Upper lobe of left lung (tissue), 6 donors: ENCODE measurements around the gene HOXA7. TPM values are rescaled to one million over a fixed set of nuclear protein-coding genes. Genes with fewer than 3 reads are reported as not detected.

Experiments used
- ATAC-seq, 2 donors: fragments of 200-7000 bp; cut with Tn5 transposase; one replicate each; pipeline ENCODE4 v1.9.1; 2022; ENCODE audit warnings: mild to moderate bottlenecking in 2 of 2, moderate library complexity in 2 of 2; ENCODE audit not compliant: low FRiP score in 2 of 2
- DNase-seq, 2 donors: peaks; one replicate each; pipeline ENCODE4 v3.0.0-alpha.2; 2019 to 2020
- H3K27ac ChIP-seq, 4 donors: fragments of 200-600 bp; sonication (generic); one replicate each; pipeline ENCODE4 v1.5.1; 2016 to 2019
- H3K27me3 ChIP-seq, 4 donors: fragments of 200-600 bp; sonication (generic); one replicate each; pipeline ENCODE4 v1.5.1; 2017 to 2019
- H3K36me3 ChIP-seq, 4 donors: fragments of 200-600 bp; sonication (generic); one replicate each; pipeline ENCODE4 v1.5.1; 2016 to 2019
- H3K4me1 ChIP-seq, 4 donors: fragments of 200-600 bp; sonication (generic); one replicate each; pipeline ENCODE4 v1.5.1; 2018 to 2019
- H3K4me3 ChIP-seq, 4 donors: fragments of 200-600 bp; sonication (generic); one replicate each; pipeline ENCODE4 v1.5.1; 2017 to 2019; ENCODE audit warnings: mild to moderate bottlenecking in 2 of 4, moderate library complexity in 1 of 4
- H3K9me3 ChIP-seq, 4 donors: fragments of 200-600 bp; sonication (generic); one replicate each; pipeline ENCODE4 v1.5.1; 2018 to 2019
- EP300 ChIP-seq, 4 donors: sonication (generic); formaldehyde crosslinking; IDR thresholded peaks; one replicate each; pipeline ENCODE4 v1.5.1; 2017; ENCODE audit warnings: antibody characterized with exemption in 4 of 4, control low read depth in 2 of 4
- POLR2A ChIP-seq, 4 donors: fragments of 450-650 bp; IDR thresholded peaks; one replicate each; pipeline ENCODE4 v1.5.1; 2016 to 2017; ENCODE audit warnings: antibody characterized with exemption in 4 of 4, mild to moderate bottlenecking in 2 of 4
- POLR2AphosphoS5 ChIP-seq, 2 donors: sonication (generic); formaldehyde crosslinking; IDR thresholded peaks; one replicate each; pipeline ENCODE4 v1.5.1; 2017; ENCODE audit warnings: antibody characterized with exemption in 2 of 2
- WGBS, 2 donors: methylation state at CpG; one replicate each; pipeline ENCODE4 v1.1.5; 2017 to 2018; 5-methylcytosine and 5-hydroxymethylcytosine counted together
- total RNA-seq, 6 donors: library from RNA; depleted of rRNA in 4 of 6; stranded (reverse); fragments of >200 nt in 4 of 6; gene quantifications; one replicate each; pipeline versions ENCODE4 v1.1.0 to v1.2.1, GENCODE V29; 2016 to 2021
- TF ChIP-seq, protein P1 (sequence below), 6 experiments: fragments of 450-650 bp in 4 of 6; fragments of 200-600 bp in 2 of 6; sonication (generic) in 2 of 6; IDR thresholded peaks; one replicate each; pipeline ENCODE4 v1.5.1; 2016 to 2019; ENCODE audit warnings: antibody characterized with exemption in 6 of 6
- donor health status: DM: no; HTN: no; CAD: no; lungs with moderate emphysema.
- donor health status: DM: no; HTN: yes; CAD: no; lungs with severe emphysema.

Gene HOXA7
- total RNA-seq, 6 donors from 2014 or later, result 0.46 to 3.3 (median 2.5) TPM; not detected in 2

GRCh38 chr7:27132214-27132613 is 24.3 kb downstream of the HOXA7 start:
- peaks cover 0 to 13% (median 0%) of the 10 kb centered on the region in 4 donors for H3K27me3 ChIP-seq
- WGBS, 2 donors, result 62 to 67% methylated on average over 2 of the region's 2 CpGs
- H3K27ac ChIP-seq, result peak overlapping the region in 1 of 4 donors; percentile 91
- no peaks in the 10 kb centered on the region for H3K9me3 ChIP-seq
- ATAC-seq, result no peak
- H3K36me3 ChIP-seq, result no peaks in the 10 kb centered on the region
- peaks cover 30 to 58% (median 37%) of the 10 kb centered on the region in 4 donors for H3K4me1 ChIP-seq
- no peak overlapping the region for H3K4me3 ChIP-seq
- no peak for TF ChIP-seq POLR2AphosphoS5 (IDR thresholded peaks at IDR 0.05)
- TF ChIP-seq, protein P1, sequence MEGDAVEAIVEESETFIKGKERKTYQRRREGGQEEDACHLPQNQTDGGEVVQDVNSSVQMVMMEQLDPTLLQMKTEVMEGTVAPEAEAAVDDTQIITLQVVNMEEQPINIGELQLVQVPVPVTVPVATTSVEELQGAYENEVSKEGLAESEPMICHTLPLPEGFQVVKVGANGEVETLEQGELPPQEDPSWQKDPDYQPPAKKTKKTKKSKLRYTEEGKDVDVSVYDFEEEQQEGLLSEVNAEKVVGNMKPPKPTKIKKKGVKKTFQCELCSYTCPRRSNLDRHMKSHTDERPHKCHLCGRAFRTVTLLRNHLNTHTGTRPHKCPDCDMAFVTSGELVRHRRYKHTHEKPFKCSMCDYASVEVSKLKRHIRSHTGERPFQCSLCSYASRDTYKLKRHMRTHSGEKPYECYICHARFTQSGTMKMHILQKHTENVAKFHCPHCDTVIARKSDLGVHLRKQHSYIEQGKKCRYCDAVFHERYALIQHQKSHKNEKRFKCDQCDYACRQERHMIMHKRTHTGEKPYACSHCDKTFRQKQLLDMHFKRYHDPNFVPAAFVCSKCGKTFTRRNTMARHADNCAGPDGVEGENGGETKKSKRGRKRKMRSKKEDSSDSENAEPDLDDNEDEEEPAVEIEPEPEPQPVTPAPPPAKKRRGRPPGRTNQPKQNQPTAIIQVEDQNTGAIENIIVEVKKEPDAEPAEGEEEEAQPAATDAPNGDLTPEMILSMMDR (IDR thresholded peaks at IDR 0.05), result no peak
- no peak for TF ChIP-seq POLR2A (IDR thresholded peaks at IDR 0.05)
- no peak for TF ChIP-seq EP300 (IDR thresholded peaks at IDR 0.05)
- DNase-seq, result no peak

- peaks cover 27 to 54% (median 34%) of the 10 kb centered on the region in 4 donors for H3K4me1 ChIP-seq
- 33 to 47% methylated on average over 12 of the region's 12 CpGs for WGBS, 2 donors
- TF ChIP-seq POLR2A (IDR thresholded peaks at IDR 0.05), result no peak
- TF ChIP-seq POLR2AphosphoS5 (IDR thresholded peaks at IDR 0.05), result no peak
- TF ChIP-seq, protein P1 (IDR thresholded peaks at IDR 0.05), result no peak
- TF ChIP-seq EP300 (IDR thresholded peaks at IDR 0.05), result no peak
These were observed 25.1 kb downstream of the HOXA7 start for GRCh38 chr7:27131390-27131819.

DNA sequence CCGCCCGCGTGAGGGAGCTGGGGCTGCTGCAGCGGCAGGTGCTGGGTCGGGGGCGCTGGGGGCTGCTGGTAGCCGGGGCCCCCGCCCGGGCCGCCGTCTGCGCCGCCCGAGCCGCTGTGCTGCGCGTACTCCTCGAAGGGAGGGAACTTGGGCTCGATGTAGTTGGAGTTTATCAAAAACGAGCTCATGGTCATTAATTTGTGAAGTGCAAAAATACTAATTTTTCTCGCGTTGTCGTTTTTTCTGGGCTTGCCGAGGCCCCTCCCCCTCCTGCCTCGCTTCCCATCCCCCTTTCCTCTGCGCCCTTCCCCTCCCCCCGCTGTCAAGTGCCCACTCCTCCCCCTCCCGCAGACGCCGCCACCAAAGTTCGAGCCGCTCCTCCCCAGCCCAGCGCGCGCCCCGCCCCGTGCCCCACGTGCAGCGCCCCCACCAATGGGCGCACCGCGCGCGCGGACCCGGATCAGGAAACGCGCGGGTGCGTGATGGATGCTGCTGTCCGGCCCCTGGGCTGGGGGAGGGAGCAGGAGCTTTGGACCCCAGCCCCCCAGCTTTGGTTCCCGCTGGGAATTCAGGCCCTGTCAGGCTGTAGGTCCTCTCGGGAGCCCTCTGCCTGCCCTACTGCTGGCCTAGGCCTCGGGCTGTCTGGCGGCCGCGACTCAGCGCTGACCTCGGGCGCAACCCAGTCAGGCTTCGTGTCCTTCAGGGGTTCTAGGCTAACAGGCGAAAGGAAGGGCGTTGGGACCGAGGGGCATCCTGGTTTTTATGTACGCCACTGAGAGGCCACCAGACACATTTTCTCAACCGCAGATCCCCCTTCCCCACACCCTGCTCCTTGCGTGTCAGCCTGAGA is 25.7 kb downstream of the HOXA7 start, which contains the start of gene HOXA4:
TSS of gene HOXA4 (minus strand) at position 218 of the 850 bp plus-strand sequence. CDS start at position 194, 24 bp downstream.
- Histone ChIP-seq H3K27ac (peak within 1 kb of the TSS; percentile 87 to 97 (median 90)), H3K4me3 (peak within 1 kb of the TSS; percentile 50 to 72 (median 70)), H3K27me3 (peaks cover 0 to 13% (median 0%) of the 10 kb centered on the region in 4 donors), H3K36me3 (no peaks in the 10 kb centered on the region), H3K4me1 (peaks cover 27 to 54% (median 33%) of the 10 kb centered on the region in 4 donors), H3K9me3 (no peaks in the 10 kb centered on the region)
- DNase-seq, result peak; percentile 83 to 98
- ATAC-seq, result peak; percentile 88 to 98
- TF ChIP-seq POLR2A (IDR thresholded peaks at IDR 0.05), result peak in 2 of 4 donors; percentile 17 to 77
- peak; percentile 78 to 87 for TF ChIP-seq POLR2AphosphoS5 (IDR thresholded peaks at IDR 0.05)
- TF ChIP-seq EP300 (IDR thresholded peaks at IDR 0.05), result no peak
- WGBS, 2 donors, result 31 to 53% methylated on average over 43 to 44 of the region's 67 CpGs

More at GRCh38 chr7:27131390-27131819, 25.1 kb downstream of the HOXA7 start:
- peak overlapping the region in 3 of 4 donors; percentile 68 to 72 (median 71) for H3K4me3 ChIP-seq
- DNase-seq, result no peak
- no peaks in the 10 kb centered on the region for H3K36me3 ChIP-seq
- H3K27ac ChIP-seq, result peak overlapping the region; percentile 87 to 97 (median 89)
- H3K27me3 ChIP-seq, result peaks cover 0 to 13% (median 0%) of the 10 kb centered on the region in 4 donors
- no peaks in the 10 kb centered on the region for H3K9me3 ChIP-seq
- ATAC-seq, result no peak

- Histone ChIP-seq H3K27me3 (peaks cover 0 to 13% (median 0%) of the 10 kb centered on the region in 4 donors), H3K4me3 (peak overlapping the region; percentile 50 to 72 (median 70)), H3K9me3 (no peaks in the 10 kb centered on the region), H3K27ac (peak overlapping the region; percentile 85 to 97 (median 90)), H3K36me3 (no peaks in the 10 kb centered on the region), H3K4me1 (peaks cover 20 to 50% (median 29%) of the 10 kb centered on the region in 4 donors)
- DNase-seq, result no peak
- 33 to 43% methylated on average over 20 to 62 of the region's 72 CpGs for WGBS, 2 donors
- ATAC-seq, result peak in 1 of 2 donors; percentile 54
- TF ChIP-seq, protein P1 (IDR thresholded peaks at IDR 0.05), result peak in 5 of 6 experiments; percentile 26 to 59 (median 46)
- TF ChIP-seq POLR2AphosphoS5 (IDR thresholded peaks at IDR 0.05), result no peak
These were observed 26.5 kb downstream of the HOXA7 start for GRCh38 chr7:27129729-27130539.
